ENCODE data around the gene ESAM. TPM values are rescaled to one million over a fixed set of nuclear protein-coding genes. Genes with fewer than 3 reads are reported as not detected.

Gene ESAM
- polyA plus RNA-seq, 3 donors, result 56.1 to 72.4 (median 68.1) TPM

GRCh38 chr11:124745270-124745834 is 16.7 kb downstream of the ESAM start:
- no peak for DNase-seq (ENCODE audit: extremely low read depth in 1 of 11, low read depth in 9 of 11, low spot score in 4 of 11)

DNA sequence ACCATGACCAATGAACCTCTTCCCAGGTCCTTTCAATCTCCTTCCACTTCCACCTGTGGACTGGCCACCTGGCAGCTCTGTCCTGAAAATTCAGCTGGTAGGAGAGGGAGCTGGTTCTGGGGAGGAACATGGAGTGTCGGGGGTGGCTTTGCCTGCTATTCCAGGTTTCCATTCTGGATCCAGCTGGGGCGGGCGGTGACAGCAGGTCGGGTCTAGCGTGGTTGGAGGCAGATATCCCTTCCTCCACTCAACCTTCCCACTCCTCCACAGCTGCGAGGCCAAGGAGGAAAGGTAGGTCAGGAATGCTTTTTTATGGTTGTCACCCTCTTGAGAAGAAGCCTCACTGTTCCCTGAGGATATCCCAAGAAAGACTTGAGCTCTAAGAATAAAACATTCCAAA is 19.0 kb downstream of the ESAM start:
- no peak for DNase-seq (ENCODE audit: extremely low read depth in 1 of 11, low read depth in 9 of 11, low spot score in 4 of 11)

DNA sequence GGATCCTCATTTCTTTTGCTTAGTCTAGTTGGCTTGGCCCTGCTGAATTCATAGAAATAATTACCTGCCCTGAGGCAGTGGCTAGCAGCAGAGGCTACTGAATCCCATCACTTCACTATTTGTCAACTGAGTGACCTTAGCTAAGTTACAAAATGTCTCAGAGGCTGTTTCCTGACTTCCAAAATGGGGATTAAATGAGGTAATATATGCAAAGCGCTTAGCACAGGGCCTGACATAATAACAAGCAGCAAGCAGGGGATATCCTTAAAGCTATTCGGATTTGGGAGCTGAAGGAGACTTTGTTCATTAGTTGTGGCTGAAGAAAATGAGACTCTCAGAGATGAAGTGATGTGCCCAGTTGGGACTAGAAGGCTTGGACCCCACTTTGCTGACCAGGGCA is 19.5 kb downstream of the ESAM start:
- DNase-seq (ENCODE audit: extremely low read depth in 1 of 11, low read depth in 9 of 11, low spot score in 4 of 11), result no peak

- no peak for DNase-seq (ENCODE audit: extremely low read depth in 1 of 11, low read depth in 9 of 11, low spot score in 4 of 11)
Measured at GRCh38 chr11:124740277-124740882, 21.7 kb downstream of the ESAM start.

DNA sequence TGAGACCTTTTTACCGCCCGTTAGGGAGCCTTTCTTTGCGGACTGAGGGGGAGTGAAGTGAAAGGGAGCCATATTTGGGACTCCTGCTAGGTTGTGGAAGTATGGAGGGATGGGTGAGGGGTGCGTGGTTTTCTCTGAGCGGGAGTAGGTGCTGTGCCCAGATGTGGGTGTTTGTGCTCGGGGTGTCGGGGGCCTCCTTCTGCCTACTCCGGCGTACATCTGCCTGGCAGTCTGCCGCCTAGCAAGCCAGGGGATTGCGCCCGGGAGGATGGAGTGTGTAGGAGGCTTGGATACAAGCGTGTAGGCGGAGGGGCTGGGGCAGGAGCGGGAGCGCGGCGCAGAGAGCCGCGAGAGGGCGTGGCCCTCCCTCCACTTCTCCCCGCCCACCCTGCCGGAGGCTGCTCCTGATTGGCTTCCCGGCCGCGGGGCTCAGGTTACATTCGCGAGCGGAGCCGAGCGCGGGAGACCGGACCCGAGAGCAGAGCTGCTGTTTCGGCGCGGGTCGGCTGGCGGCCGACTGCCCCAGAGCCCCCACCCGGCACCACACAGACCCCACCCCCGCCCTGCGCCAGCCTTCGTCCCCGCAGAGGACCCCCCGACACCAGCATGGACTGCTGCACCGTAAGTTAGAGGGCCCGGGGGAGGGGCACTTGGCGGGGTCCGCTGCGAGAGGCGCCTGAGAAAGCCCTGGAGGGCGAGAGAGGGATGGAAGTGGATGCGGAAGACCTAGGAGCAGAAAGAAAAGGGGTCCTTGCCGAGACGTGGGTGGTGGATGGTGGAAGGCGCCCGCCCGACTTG is 22.4 kb downstream of the ESAM start, which contains the start of gene NRGN:
Gene NRGN (plus strand): TSS at position 464 of the 798 bp plus-strand sequence. CDS start 143 bp downstream, at position 607.
- peak in 10 of 11 donors; percentile 80 to 92 (median 89) for DNase-seq (ENCODE audit: extremely low read depth in 1 of 11, low read depth in 9 of 11, low spot score in 4 of 11)

GRCh38 chr11:124738713-124739478 is 23.2 kb downstream of the ESAM start:
- DNase-seq (ENCODE audit: extremely low read depth in 1 of 11, low read depth in 9 of 11, low spot score in 4 of 11), result no peak

DNA sequence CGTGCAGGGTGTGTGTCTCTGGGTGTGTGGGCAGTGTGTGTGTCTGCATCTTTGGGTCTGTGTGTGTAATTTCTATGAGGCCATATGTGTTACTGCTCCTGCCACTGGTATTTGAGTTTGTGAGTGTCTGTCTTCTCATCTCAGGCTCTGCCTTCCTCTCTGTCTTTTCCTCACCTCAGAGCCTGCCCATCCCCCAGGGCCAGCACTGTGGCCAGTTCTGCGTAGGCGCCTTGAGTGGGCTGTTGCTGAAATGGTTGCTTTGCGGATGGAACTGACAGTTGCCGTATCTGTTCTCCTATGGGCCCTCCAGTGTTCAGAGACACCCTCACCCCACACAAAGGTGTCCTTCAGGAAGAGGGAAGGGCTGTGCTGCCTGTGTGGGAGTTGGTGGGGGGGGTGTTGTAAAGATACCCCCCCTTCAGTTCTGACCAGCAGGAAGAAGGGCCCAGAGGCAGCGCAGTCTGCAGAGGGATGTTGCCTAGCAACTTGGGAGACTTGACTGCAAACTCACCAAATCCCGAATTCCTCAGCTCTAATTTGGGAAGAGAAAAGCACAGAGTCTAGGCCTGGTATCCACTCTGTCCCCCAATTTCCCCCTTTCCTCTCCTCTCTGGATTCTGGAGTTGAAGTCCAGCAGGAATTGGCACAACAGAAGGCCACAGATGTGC is 24.3 kb downstream of the ESAM start:
- no peak for DNase-seq (ENCODE audit: extremely low read depth in 1 of 11, low read depth in 9 of 11, low spot score in 4 of 11)

DNA sequence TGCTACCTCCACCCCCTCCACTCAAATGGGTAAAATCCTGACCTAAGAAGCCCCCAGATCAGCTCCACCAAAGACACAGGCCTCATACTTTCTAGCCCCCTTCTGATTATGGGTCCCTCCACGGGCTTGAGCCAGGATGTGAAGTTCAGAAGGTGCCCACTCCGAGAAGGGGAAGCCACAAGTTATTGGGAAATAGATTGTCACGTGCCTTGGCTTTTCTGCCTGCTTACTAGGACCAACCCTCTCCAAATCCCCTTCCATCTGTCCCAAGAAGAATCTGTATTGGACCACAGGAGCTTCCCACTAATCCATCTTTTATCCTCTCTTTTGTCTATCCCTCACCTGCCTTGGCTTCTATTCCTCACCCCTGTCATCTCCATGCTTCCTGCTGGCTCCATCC is 25.4 kb downstream of the ESAM start:
- DNase-seq (ENCODE audit: extremely low read depth in 1 of 11, low read depth in 9 of 11, low spot score in 4 of 11), result no peak

DNA sequence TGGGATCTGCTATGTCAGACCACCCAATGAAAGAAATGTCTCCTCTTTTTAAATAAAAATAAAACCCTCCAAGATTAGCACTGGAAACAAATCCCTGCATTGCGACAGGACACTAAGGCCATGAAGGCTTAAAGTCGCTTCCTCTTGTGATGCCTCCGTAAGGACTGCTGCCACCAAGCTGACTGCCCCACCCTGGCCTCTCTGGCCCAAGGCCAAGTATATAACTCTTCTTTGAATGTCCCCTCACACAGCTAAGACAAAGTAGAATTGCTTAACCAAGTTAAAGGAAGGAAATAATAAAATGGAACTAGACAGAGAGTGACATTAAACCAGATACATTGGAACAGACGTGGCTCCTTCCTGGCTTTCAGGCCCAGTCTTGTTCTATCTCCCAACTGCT is 29.9 kb downstream of the ESAM start:
- no peak for DNase-seq (ENCODE audit: extremely low read depth in 1 of 11, low read depth in 9 of 11, low spot score in 4 of 11)

- no peak for DNase-seq (ENCODE audit: extremely low read depth in 1 of 11, low read depth in 9 of 11, low spot score in 4 of 11)
Measured at GRCh38 chr11:124729571-124729970, 32.5 kb downstream of the ESAM start.

DNA sequence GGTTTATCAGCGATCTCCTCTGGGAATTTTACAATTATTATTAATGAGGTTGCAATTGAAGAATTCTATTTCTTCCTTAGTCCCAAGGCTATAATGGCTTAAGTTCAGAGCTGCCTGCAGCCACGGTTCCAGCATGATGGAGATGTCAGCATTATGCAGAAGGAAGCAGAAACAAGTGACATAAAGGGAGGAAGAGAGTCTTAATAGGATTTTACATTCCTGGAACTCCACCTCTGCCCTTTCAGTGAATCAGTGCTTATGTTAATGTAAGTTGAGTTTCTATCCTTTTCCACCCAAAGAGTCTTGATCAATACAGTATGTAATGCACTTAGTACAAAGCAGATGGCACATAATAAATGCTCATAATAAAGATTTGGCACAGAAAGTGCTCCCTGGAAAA is 34.0 kb downstream of the ESAM start:
- no peak for DNase-seq (ENCODE audit: extremely low read depth in 1 of 11, low read depth in 9 of 11, low spot score in 4 of 11)

- no peak for DNase-seq (ENCODE audit: extremely low read depth in 1 of 11, low read depth in 9 of 11, low spot score in 4 of 11)
Measured at GRCh38 chr11:124727474-124727873, 34.6 kb downstream of the ESAM start.

- no peak for DNase-seq (ENCODE audit: extremely low read depth in 1 of 11, low read depth in 9 of 11, low spot score in 4 of 11)
Measured at GRCh38 chr11:124725719-124726105, 36.4 kb downstream of the ESAM start.

- DNase-seq (ENCODE audit: extremely low read depth in 1 of 11, low read depth in 9 of 11, low spot score in 4 of 11), result no peak
Measured at GRCh38 chr11:124724979-124725718, 36.9 kb downstream of the ESAM start.

DNA sequence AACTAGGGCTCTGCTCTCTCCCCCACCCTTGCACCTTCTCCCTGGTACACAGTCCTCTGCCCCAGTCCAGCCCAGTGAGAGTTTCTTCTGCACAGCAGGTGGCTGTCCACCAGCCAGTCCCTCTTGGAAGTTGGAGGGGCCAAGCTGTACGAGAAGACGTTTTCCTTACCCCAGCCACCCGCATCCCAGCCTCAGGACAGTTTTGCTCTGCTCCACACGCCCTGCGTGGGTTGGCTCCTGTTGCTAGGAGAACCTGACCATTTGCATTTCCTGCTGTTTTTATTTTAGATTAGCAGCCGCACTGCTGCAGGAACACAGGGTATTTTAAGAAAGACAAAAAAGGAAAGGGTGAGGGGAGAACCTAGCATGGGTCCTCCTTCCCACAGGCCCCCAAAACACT is 39.9 kb downstream of the ESAM start:
- DNase-seq (ENCODE audit: extremely low read depth in 1 of 11, low read depth in 9 of 11, low spot score in 4 of 11), result no peak

GRCh38 chr11:124719534-124719933 is 42.6 kb downstream of the ESAM start:
- DNase-seq (ENCODE audit: extremely low read depth in 1 of 11, low read depth in 9 of 11, low spot score in 4 of 11), result no peak

DNA sequence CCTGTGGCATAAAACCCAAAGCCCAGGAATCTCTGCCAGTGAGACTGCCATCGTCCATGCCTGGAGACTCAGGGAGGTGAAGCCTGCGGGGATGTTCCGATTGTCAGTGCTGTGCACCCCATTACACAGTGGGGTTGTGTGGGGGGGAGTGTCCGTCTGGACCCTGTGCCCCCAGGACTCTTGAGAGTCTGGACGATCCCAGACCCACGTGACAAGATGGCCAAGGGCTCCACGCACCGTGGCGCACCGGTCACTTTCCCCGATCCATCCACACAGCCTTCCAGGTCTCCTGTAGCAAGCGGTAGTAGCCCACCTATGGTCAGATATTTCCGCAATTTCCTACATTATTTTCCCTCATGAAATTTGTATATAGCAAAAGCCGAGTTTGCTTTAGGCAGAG is 43.3 kb downstream of the ESAM start:
- DNase-seq (ENCODE audit: extremely low read depth in 1 of 11, low read depth in 9 of 11, low spot score in 4 of 11), result no peak

Measured in renal cortex interstitium (tissue), 11 donors.